NT2/D1 (cell line): ENCODE results near the gene DUS3L.

Source experiments
- SUZ12 ChIP-seq: IDR thresholded peaks from 2 replicates; pipeline ENCODE4 v1.6.1; 2011; ENCODE audit not compliant: insufficient read length, insufficient read depth; ENCODE audit errors: extremely low read depth
- YY1 ChIP-seq: IDR thresholded peaks from 2 replicates; pipeline ENCODE4 v1.6.1; 2011; ENCODE audit not compliant: insufficient read length, insufficient read depth
- ZNF274 ChIP-seq: IDR thresholded peaks from 2 replicates; pipeline ENCODE4 v1.6.1; 2011; ENCODE audit warnings: mild to moderate bottlenecking, low read depth, low read length

GRCh38 chr19:5827342-5827890 lies 36.5 kb upstream of the DUS3L start:
- no peak for TF ChIP-seq YY1
- TF ChIP-seq ZNF274, result no peak
- no peak for TF ChIP-seq SUZ12
